ENCODE results near the gene PDE11A. TPM values are rescaled to one million over a fixed set of nuclear protein-coding genes. Genes with fewer than 3 reads are reported as not detected.

The PDE11A gene
- total and polyA plus RNA-seq, 2 of the 8 experiments (the other 6 are each of a cell fraction or from before 2014, with no cell fraction given): 0.19 to 0.23 TPM

DNA sequence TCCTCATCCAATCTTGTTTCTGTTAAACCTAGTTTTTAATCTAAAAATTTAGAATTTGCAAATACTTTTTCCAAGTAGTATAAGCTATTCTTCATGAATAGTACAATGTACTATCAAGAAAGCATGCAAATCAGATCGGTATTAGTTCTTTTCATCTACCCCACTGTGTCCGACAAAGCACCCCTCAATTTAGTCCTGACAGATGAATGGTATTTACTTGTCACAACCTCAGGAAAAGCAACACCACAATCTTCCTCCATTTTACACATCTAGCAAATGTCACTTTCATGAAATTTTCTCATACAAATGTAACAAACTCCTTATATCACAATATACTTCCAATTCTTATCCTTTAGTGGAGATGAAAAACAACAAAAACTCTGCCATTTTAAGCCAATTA lies 163.8 kb downstream of the PDE11A start (continued):
- TF ChIP-seq CEBPB (IDR thresholded peaks at IDR 0.05; ENCODE audit: low read depth, low read length) (no peak), POLR2AphosphoS5 (IDR thresholded peaks at IDR 0.05; ENCODE audit: low read depth, low read length) (no peak), YY1 (IDR thresholded peaks at IDR 0.05; ENCODE audit: low read depth, low read length) (no peak)

All from H1 (cell line).